Lower lobe of right lung (tissue), 2 donors: ENCODE data around the gene TEX26. TPM values are rescaled to one million over a fixed set of nuclear protein-coding genes. Genes with fewer than 3 reads are reported as not detected.
"Not testable (repeated sequence)": the region's sequence is repeated elsewhere in the genome, so short reads cannot be mapped to it uniquely, and the experiment has no call there.

Experiments used
- ATAC-seq, 2 donors: fragments of 200-7000 bp; cut with Tn5 transposase; one replicate each; pipeline ENCODE4 v1.9.1; 2020 to 2022; ENCODE audit warnings: mild to moderate bottlenecking in 2 of 2, moderate library complexity in 2 of 2
- DNase-seq: peaks from one replicate; pipeline ENCODE4 v3.0.0-alpha.2; 2020
- H3K27ac ChIP-seq: fragments of 200-600 bp; one replicate; pipeline ENCODE4 v1.8.0; 2022
- H3K27me3 ChIP-seq: fragments of 200-600 bp; one replicate; pipeline ENCODE4 v1.8.0; 2022; ENCODE audit warnings: low read depth
- H3K36me3 ChIP-seq: fragments of 200-600 bp; one replicate; pipeline ENCODE4 v1.8.0; 2022; ENCODE audit warnings: mild to moderate bottlenecking
- H3K4me1 ChIP-seq: fragments of 200-600 bp; one replicate; pipeline ENCODE4 v1.8.0; 2022
- H3K4me3 ChIP-seq: fragments of 200-600 bp; one replicate; pipeline ENCODE4 v1.8.0; 2022; ENCODE audit warnings: mild to moderate bottlenecking
- H3K9me3 ChIP-seq: fragments of 200-600 bp; one replicate; pipeline ENCODE4 v1.8.0; 2022
- intact Hi-C: fragments of 100-400 bp; cut with DNase I; formaldehyde crosslinking; loops from one replicate; pipeline ENCODE4 v1.11.0; 2022
- total RNA-seq: library from RNA; stranded (reverse); fragmentation: NEBNext Ultra II Directional; extraction: Animal tissue kit (Norgen Biotek cat#: 25700); gene quantifications from one replicate; pipeline ENCODE4 v1.2.1, GENCODE V29; 2021
- TF ChIP-seq, protein P1 (sequence below): fragments of 200-600 bp; IDR thresholded peaks from one replicate; pipeline ENCODE4 v1.8.0; 2022; ENCODE audit warnings: antibody characterized with exemption, mild to moderate bottlenecking
- donor health status: DM: no; HTN: yes; CAD: no; lungs with severe emphysema.

TEX26 gene
- total RNA-seq, 1 donor from 2014 or later, result 0.27 TPM

- Histone ChIP-seq H3K27me3 (no peaks in the 10 kb centered on the region), H3K4me3 (no peak overlapping the region), H3K27ac (no peak overlapping the region), H3K4me1 (no peaks in the 10 kb centered on the region), H3K36me3 (no peaks in the 10 kb centered on the region), H3K9me3 (no peaks in the 10 kb centered on the region)
- DNase-seq (no peak), ATAC-seq (no peak)
- intact Hi-C loops, result no loop called here
- TF ChIP-seq, protein P1, sequence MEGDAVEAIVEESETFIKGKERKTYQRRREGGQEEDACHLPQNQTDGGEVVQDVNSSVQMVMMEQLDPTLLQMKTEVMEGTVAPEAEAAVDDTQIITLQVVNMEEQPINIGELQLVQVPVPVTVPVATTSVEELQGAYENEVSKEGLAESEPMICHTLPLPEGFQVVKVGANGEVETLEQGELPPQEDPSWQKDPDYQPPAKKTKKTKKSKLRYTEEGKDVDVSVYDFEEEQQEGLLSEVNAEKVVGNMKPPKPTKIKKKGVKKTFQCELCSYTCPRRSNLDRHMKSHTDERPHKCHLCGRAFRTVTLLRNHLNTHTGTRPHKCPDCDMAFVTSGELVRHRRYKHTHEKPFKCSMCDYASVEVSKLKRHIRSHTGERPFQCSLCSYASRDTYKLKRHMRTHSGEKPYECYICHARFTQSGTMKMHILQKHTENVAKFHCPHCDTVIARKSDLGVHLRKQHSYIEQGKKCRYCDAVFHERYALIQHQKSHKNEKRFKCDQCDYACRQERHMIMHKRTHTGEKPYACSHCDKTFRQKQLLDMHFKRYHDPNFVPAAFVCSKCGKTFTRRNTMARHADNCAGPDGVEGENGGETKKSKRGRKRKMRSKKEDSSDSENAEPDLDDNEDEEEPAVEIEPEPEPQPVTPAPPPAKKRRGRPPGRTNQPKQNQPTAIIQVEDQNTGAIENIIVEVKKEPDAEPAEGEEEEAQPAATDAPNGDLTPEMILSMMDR, result no peak
These were observed 9.0 kb upstream of the TEX26 start for GRCh38 chr13:30923418-30923817.

DNA sequence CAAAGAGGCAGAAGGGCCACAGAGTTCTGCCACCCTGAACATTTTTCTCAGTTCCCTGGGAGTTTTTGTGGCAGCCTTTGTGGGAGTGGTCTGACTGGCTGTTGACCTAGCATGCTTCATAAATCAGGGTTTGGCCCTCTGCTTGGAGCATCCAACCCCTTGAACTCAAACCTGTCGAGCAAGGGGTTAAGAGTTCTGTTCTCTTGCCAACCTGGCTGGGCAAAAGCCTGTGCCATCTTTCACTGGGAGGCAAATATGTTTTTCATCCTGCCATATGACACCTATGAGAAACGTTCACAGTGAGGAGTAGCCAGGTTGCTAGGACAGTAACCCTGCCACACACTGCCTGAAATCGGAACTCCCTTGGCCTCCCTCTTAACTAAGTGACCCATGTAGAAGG, 7.7 kb upstream of the TEX26 start:
- no peak for ATAC-seq
- Histone ChIP-seq H3K9me3 (no peaks in the 10 kb centered on the region), H3K4me3 (no peak overlapping the region), H3K27ac (no peak overlapping the region), H3K27me3 (no peaks in the 10 kb centered on the region), H3K4me1 (no peaks in the 10 kb centered on the region), H3K36me3 (no peaks in the 10 kb centered on the region)
- DNase-seq, result no peak
- intact Hi-C loops, result no loop called here
- TF ChIP-seq, protein P1, result no peak

GRCh38 chr13:30925429-30925828, 7.0 kb upstream of the TEX26 start:
- Histone ChIP-seq H3K27ac (no peak overlapping the region), H3K27me3 (no peaks in the 10 kb centered on the region), H3K36me3 (no peaks in the 10 kb centered on the region), H3K4me1 (no peaks in the 10 kb centered on the region), H3K9me3 (no peaks in the 10 kb centered on the region), H3K4me3 (no peak overlapping the region)
- TF ChIP-seq, protein P1, result no peak
- ATAC-seq, result no peak
- intact Hi-C loops, result no loop called here
- DNase-seq, result no peak

- ATAC-seq (no peak), DNase-seq (no peak)
- H3K9me3 ChIP-seq, result no peaks in the 10 kb centered on the region
- no peak overlapping the region for H3K27ac ChIP-seq
- TF ChIP-seq, protein P1, result no peak
- H3K4me3 ChIP-seq, result no peak overlapping the region
- no peaks in the 10 kb centered on the region for H3K36me3 ChIP-seq
- no peaks in the 10 kb centered on the region for H3K27me3 ChIP-seq
- H3K4me1 ChIP-seq, result no peaks in the 10 kb centered on the region
- intact Hi-C loops, result no loop called here
These were observed 5.7 kb upstream of the TEX26 start for GRCh38 chr13:30926781-30927180.

- H3K27me3 ChIP-seq, intact Hi-C loops, DNase-seq, H3K9me3 ChIP-seq, H3K4me1 ChIP-seq, ATAC-seq, H3K4me3 ChIP-seq, H3K36me3 ChIP-seq, H3K27ac ChIP-seq: not testable (repeated sequence)
These were observed 5.3 kb upstream of the TEX26 start for GRCh38 chr13:30927188-30927587.

DNA sequence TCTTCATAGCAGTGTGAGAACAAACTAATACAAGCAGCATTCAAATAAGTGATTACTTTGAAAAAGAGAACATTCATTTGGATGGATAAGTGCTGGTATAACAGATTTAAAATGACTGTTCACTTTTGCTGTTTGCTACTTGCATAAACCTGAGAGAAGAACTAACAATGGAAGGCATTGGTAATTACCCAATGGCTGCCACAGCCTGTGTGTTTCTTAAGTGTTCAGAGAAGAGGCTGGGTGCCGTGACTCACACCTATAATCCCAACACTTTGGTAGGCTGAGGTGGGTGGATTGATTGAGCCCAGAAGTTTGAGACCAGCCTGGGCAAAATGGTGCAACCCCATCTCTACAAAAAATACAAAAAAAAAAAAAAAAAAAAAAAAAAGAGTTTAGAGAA, 4.9 kb upstream of the TEX26 start:
- TF ChIP-seq, protein P1, result no peak
- no peak for DNase-seq
- Histone ChIP-seq H3K4me1 (no peaks in the 10 kb centered on the region), H3K9me3 (no peaks in the 10 kb centered on the region), H3K4me3 (no peak overlapping the region), H3K27me3 (peaks cover 4% of the 10 kb centered on the region), H3K36me3 (no peaks in the 10 kb centered on the region), H3K27ac (no peak overlapping the region)
- intact Hi-C loops, result no loop called here
- no peak for ATAC-seq
